Fibroblast of skin of right quadriceps (primary cell): ENCODE results near the gene NPY.
"Not testable (repeated sequence)": the region's sequence is repeated elsewhere in the genome, so short reads cannot be mapped to it uniquely, and the experiment has no call there.

Source experiments
- DNase-seq: peaks from one replicate; pipeline ENCODE4 v3.0.0-alpha.2; 2013

The NPY gene

GRCh38 chr7:24283897-24284698 is at the start of gene NPY:
Gene NPY (plus strand): TSS chr7:24284190. CDS start chr7:24285241, 1,051 bp downstream.
- no peak for DNase-seq

- DNase-seq: no peak
These were observed 44.7 kb upstream of the NPY start for GRCh38 chr7:24239260-24239659.

- no peak for DNase-seq
These were observed 42.8 kb upstream of the NPY start for GRCh38 chr7:24241206-24241605.

- DNase-seq: no peak
These were observed 39.4 kb upstream of the NPY start for GRCh38 chr7:24244554-24244953.

- DNase-seq: no peak
These were observed 38.6 kb upstream of the NPY start for GRCh38 chr7:24245362-24245761.

GRCh38 chr7:24249266-24249665 is 34.7 kb upstream of the NPY start:
- no peak for DNase-seq

GRCh38 chr7:24251568-24251967 is 32.4 kb upstream of the NPY start:
- DNase-seq: no peak

GRCh38 chr7:24255139-24255538 is 28.9 kb upstream of the NPY start:
- no peak for DNase-seq

GRCh38 chr7:24258324-24258723 is 25.7 kb upstream of the NPY start:
- DNase-seq: not testable (repeated sequence)

- DNase-seq: no peak
These were observed 12.1 kb upstream of the NPY start for GRCh38 chr7:24271938-24272337.

GRCh38 chr7:24279512-24279911 is 4.5 kb upstream of the NPY start:
- DNase-seq: no peak

GRCh38 chr7:24283554-24283896 is 465 bp upstream of the NPY start:
- DNase-seq: no peak

- no peak for DNase-seq
These were observed 913 bp downstream of the NPY start for GRCh38 chr7:24284699-24285506.

- DNase-seq: no peak
These were observed 6.1 kb downstream of the NPY start for GRCh38 chr7:24290004-24290641.

- no peak for DNase-seq
These were observed 7.3 kb downstream of the NPY start for GRCh38 chr7:24291271-24291670.

- DNase-seq: no peak
These were observed 13.4 kb downstream of the NPY start for GRCh38 chr7:24297362-24297761.

- DNase-seq: no peak
These were observed 14.7 kb downstream of the NPY start for GRCh38 chr7:24298696-24299095.

GRCh38 chr7:24299192-24299591 is 15.2 kb downstream of the NPY start:
- no peak for DNase-seq

GRCh38 chr7:24301703-24302102 is 17.7 kb downstream of the NPY start:
- no peak for DNase-seq

- DNase-seq: no peak
These were observed 20.6 kb downstream of the NPY start for GRCh38 chr7:24304494-24305095.

GRCh38 chr7:24307326-24307725 is 23.3 kb downstream of the NPY start:
- no peak for DNase-seq

- no peak for DNase-seq
These were observed 28.6 kb downstream of the NPY start for GRCh38 chr7:24312588-24312987.

- DNase-seq: no peak
These were observed 29.8 kb downstream of the NPY start for GRCh38 chr7:24313777-24314176.
